HG02642 (cell line): ENCODE data around the gene PTCH2.
"Not testable (repeated sequence)": the region's sequence is repeated elsewhere in the genome, so short reads cannot be mapped to it uniquely, and the experiment has no call there.

Source experiments
- ATAC-seq: cut with Tn5 transposase; IDR thresholded peaks from one replicate; pipeline ENCODE4 v1.9.1; 2021; ENCODE audit warnings: mild to moderate bottlenecking; ENCODE audit not compliant: unreplicated experiment, poor library complexity

PTCH2 gene

GRCh38 chr1:44803312-44804095 lies 39.5 kb downstream of the PTCH2 start:
- no peak for ATAC-seq

- no peak for ATAC-seq
Measured at GRCh38 chr1:44803062-44803311, 40.1 kb downstream of the PTCH2 start.

DNA sequence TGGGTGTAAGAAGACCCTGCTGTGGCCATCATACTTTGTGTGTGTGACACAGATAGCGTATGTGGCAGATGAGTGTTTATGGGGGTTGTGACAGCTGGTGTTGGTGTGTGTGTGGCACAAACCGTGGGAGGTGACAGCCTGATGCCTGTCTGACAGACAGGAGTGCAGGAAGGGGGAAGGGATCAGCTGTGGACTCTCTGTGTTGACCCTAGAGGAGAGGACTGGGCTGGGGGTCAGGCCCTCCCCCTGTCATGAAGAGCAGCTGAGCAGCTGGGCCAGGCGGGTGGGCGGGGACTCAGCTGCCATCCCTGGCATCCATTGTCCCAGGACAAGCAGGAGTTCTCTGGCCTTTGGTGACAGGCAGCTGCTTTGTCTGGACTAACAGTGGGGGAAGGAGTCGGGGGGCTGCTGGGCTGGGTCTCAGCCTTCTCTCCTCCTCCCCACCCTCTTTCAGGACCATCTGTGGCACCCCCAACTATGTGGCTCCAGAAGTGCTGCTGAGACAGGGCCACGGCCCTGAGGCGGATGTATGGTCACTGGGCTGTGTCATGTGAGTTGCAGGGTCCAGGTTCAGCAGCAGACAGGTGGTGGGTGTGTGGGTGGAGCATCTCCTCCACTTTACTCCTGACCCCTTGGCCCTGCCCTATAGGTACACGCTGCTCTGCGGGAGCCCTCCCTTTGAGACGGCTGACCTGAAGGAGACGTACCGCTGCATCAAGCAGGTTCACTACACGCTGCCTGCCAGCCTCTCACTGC lies 40.6 kb downstream of the PTCH2 start:
- ATAC-seq, result no peak

- ATAC-seq, result no peak
Measured at GRCh38 chr1:44801491-44802305, 41.4 kb downstream of the PTCH2 start.

- peak; percentile 81 for ATAC-seq
Measured at GRCh38 chr1:44799770-44800584, 43.1 kb downstream of the PTCH2 start, which contains the start of gene PLK3. Gene PLK3 (plus strand): TSS chr1:44800377. CDS start chr1:44800464, 87 bp downstream.

DNA sequence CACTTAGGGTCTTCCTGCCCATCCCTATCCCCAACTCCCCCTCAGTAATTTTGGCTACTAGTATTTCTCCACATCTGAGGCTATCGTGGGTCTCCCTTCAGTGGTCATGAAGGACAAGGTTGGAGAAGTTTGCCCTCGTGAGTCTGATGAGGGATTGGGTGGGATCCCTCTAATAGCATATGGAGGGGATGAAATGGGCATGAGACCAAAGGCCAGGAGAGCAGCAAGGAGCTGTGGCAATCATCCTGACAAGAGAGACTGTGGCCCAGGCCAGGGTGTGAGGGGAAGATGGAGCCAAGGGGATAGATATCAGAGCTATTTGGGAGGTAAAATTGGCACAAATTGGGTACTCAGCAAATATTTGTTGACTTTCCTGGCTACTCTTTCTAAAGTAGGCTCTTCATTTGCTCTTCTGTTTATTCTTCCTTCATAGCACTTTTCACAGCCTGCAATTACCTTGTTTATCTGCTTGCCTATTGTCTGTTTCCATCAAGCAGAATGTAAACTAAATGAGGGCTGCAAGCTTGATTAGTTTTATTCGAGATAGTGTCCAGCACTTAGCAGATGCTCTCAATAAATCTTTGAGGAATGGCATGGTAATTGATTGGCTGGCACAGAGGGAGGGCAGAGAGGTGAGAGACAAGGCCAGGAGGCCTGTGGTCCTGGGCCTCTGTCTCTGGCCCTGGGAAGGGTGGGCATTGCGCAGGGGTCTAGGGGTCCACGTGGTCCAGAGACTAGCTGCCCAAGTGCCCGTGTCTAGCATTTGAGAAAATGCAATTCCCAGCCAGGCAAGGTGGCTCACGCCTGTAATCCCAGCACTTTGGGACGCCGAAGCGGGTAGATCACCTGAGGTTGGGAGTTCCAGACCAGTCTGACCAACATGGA lies 44.3 kb downstream of the PTCH2 start:
- no peak for ATAC-seq

DNA sequence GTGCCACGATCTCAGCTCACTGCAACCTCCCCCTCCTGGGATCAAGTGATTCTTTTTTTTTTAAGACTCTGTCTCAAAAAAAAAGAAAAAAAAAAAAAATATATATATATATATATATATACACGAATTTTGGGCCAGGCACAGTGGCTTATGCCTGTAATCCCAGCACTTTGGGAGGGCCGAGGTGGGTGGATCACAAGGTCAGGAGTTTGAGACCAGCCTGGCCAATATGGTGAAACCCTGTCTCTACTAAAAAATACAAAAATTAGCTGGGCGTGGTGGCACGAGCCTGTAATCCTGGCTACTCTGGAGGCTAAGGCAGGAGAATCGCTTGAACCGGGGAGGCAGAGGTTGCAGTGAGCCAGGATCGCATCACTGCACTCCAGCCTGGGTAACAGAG lies 45.2 kb downstream of the PTCH2 start:
- not testable (repeated sequence) for ATAC-seq

- ATAC-seq, result no peak
Measured at GRCh38 chr1:44792736-44793502, 50.1 kb downstream of the PTCH2 start.

DNA sequence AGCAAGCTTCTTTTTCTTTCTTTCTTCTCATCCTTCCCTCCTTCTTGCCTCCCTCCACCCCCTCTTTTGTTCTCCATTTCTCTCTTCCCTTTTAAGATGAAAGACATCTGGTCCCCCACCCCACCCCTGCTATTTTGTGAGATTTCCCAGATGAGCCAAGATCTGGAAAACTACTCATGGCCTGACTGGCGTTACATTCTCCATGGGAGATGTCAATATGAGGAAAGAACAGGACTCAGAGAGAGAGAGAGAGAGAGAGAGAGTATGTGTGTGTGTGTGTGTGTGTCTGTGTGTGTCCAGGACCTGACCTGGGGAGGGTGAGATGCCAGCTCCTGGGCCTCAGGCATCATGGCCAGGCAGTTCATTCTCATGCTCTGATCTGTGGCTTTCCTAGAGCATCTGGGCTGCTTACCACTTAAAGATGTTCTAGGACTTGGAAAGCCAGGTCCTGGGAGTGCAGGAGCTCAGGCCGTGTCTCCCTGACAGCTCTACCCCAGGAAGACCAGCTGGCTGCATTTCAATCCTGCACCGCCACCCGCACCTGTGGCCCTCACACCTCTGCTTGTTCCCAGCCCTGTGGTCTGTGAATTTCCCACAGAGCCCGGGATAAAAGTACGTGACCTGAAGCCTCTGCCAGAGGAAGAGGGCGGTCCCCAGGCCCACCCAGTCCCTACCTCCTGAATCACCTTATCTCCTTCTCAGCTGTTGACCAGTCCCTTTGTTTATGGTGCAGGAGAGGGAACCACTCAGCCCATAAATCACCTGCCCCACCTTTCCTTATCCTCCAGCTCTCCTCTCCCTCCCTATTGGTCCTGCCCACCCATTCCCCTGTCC lies 51.9 kb downstream of the PTCH2 start:
- no peak for ATAC-seq

DNA sequence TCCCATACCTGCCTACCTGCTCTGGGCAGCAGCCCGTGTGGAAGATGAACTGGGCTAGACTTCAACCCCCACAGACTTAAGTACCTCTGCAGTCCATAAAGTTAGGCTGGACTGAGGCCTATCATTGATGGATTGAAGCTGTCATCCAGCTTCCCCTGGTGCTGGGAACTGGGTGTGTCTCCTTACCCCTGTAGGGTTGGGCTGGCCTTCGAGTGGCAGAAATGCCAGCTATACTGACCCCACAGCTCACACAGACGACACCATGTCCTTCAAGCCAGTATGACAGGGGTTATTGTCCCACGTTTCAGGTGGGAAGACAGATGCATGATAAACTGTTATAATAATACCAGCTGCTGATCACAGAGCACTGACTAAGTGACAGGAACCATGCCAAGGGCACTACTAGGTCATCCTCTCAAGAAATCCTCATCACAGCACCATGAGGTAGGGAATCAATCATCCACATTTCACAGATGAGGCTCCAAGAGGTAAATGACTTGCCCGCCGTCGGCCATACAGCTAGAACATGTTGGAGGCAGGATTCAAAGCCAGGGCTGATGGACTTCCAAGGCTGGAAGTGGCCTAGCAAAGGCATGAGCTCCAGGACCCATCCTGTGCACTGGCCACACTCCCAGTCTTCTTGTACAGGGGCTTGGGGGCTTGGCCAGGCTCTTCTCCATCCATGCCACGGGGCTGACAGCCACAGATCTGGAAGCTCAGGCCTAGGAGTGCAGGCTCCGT lies 54.8 kb downstream of the PTCH2 start, which contains the start of gene BEST4:
BEST4 (minus strand) TSS at position 51 of the 741 bp plus-strand sequence. CDS start 465 bp downstream, outside the sequence.
- ATAC-seq, result no peak

DNA sequence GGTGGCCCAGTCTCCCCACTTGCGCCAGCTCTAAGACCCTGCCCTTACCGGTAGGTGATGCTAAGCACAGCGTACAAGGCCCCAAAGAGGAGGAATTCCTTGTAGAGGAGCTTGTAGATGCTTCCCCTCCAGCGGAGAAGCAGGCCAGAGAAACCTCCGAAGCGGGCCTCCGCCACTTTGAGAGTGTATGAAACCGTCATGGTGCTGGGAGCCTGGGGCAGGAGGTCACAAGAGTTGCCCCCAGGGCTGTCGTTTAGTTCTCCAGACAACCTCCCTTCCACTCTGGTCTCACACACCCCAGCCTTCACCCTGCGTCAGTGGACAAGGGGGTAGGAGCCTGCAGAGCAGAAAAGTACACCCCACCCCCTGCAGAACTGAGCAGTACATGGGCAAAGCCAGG lies 55.5 kb downstream of the PTCH2 start:
- no peak for ATAC-seq

DNA sequence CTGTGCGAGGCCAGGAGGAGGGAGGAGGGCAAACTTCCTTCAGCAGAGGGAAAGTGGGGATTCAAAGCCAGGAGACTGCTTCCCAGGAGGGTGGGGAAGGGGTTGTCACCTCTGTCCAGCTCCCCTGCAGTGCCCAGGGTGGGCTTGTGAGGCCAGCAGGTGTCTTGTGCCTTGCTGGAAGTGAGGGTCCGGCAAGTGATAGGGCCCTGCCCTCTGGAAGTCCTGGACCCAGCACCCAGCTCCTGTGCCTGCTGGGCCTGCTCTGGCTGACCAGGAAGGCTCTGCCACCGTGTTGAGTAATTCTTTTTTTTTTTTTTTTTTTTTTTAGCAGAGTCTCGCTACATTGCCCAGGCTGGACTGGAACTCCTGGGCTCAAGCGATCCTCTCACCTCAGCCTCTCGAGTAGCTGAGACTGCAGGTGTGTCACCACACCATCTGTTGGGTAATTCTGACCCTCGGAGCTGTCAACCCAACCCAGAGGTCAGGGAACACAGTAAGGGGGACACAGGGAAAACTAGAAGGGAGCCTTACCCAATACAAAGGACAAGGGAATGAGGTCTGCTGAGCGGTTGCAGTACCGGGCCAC lies 56.1 kb downstream of the PTCH2 start:
- ATAC-seq, result no peak

GRCh38 chr1:44786138-44786840 lies 56.8 kb downstream of the PTCH2 start:
- ATAC-seq, result no peak

GRCh38 chr1:44785501-44786137 lies 57.4 kb downstream of the PTCH2 start:
- ATAC-seq, result no peak

GRCh38 chr1:44785029-44785380 lies 58.0 kb downstream of the PTCH2 start:
- ATAC-seq, result no peak
